ENCODE measurements around the gene B3GNT8. TPM values are rescaled to one million over a fixed set of nuclear protein-coding genes. Genes with fewer than 3 reads are reported as not detected.

Gene B3GNT8
- total and polyA plus RNA-seq, 2 of the 8 experiments (the other 6 are each of a cell fraction or from before 2014, with no cell fraction given) = 0.67 to 0.86 TPM

GRCh38 chr19:41457241-41457640, 30.1 kb upstream of the B3GNT8 start (continued):
- TF ChIP-seq RAD21 (IDR thresholded peaks at IDR 0.05 in 1 of 2, conservative IDR thresholded peaks at IDR 0.05 in 1 of 2; ENCODE audit: low read depth in 2 of 2, low read length in 2 of 2) = no peak

Measured in H1 (cell line).